ENCODE measurements around the gene TSPYL6. TPM values are rescaled to one million over a fixed set of nuclear protein-coding genes. Genes with fewer than 3 reads are reported as not detected.

Gene TSPYL6
- total and polyA plus RNA-seq, 2 of the 8 experiments (the other 6 are each of a cell fraction or from before 2014, with no cell fraction given) = not detected

DNA sequence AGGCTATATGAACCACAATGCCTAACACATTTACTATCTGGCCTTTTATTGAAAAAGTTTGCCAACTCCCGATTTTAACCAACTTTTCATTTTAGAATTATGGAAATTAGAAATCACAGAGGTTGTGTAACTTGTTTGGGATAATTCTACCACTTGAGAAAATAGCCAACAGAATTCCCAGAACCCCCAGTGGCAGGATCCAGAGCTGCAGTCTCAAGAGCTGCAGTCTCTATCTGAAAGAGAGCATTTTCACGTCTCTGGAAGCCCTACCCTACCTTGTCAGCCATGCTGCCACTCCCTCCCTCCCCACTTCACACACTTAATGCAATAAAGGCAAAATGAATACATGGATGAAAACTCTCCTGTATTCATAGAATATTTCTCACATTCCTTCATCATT, 23.4 kb upstream of the TSPYL6 start:
- Histone ChIP-seq H3K23ac (ENCODE audit: insufficient read length) (no peak overlapping the region), H3K23me2 (ENCODE audit: low read depth, low read length) (no peaks in the 10 kb centered on the region), H3K27me3 (replicated peaks in 1 of 4; ENCODE audit: control insufficient read depth in 3 of 4, extremely low read depth in 1 of 4, insufficient read depth in 3 of 4, low read length in 3 of 4) (no peaks in the 10 kb centered on the region), H2AFZ (ENCODE audit: low read length) (no peak overlapping the region), H3K36me3 (ENCODE audit: control insufficient read depth in 2 of 4, insufficient read depth in 4 of 4, low read length in 3 of 4) (no peaks in the 10 kb centered on the region), H4K8ac (ENCODE audit: extremely low read depth, insufficient read depth, low read length) (no peak overlapping the region), H3K56ac (replicated peaks; ENCODE audit: insufficient read length, low read depth, low read length) (no peak overlapping the region), H2BK5ac (ENCODE audit: low read depth, low read length) (no peak overlapping the region), H3K18ac (ENCODE audit: extremely low read depth, low read length) (no peak overlapping the region), H3K4ac (replicated peaks; ENCODE audit: insufficient read length, low read depth, low read length) (no peak overlapping the region), H4K91ac (replicated peaks; ENCODE audit: insufficient read length, low read length) (no peak overlapping the region), H3K4me2 (ENCODE audit: insufficient read depth in 1 of 2, low read depth in 2 of 2, low read length in 2 of 2) (no peak overlapping the region), H2BK120ac (replicated peaks; ENCODE audit: low read depth, low read length) (no peak overlapping the region), H3K9me3 (ENCODE audit: insufficient read depth in 2 of 2, low read depth in 1 of 2, low read length in 1 of 2) (no peaks in the 10 kb centered on the region), H3K9ac (replicated peaks in 1 of 4; ENCODE audit: extremely low read depth in 1 of 4, low read depth in 3 of 4, low read length in 3 of 4) (no peak overlapping the region), H2BK15ac (ENCODE audit: low read length) (no peak overlapping the region), H2BK12ac (ENCODE audit: low read depth, low read length) (no peak overlapping the region), H3K4me3 (ENCODE audit: extremely low read depth in 1 of 4, insufficient read depth in 2 of 4, low read depth in 3 of 4, low read length in 4 of 4) (no peak overlapping the region), H3K27ac (ENCODE audit: low read depth, low read length) (no peak overlapping the region), H4K5ac (ENCODE audit: insufficient read length, low read depth, low read length) (no peak overlapping the region), H3K79me1 (ENCODE audit: low read depth, low read length) (no peaks in the 10 kb centered on the region), H3K14ac (ENCODE audit: insufficient read length) (no peak overlapping the region), H3K4me1 (replicated peaks in 1 of 4; ENCODE audit: control insufficient read depth in 3 of 4, insufficient read depth in 4 of 4, low read length in 3 of 4) (no peaks in the 10 kb centered on the region), H3K79me2 (ENCODE audit: control insufficient read depth in 1 of 2, insufficient read depth in 2 of 2, low read length in 2 of 2) (no peaks in the 10 kb centered on the region), H2AK5ac (ENCODE audit: low read depth, low read length) (no peak overlapping the region), H2BK20ac (ENCODE audit: low read length) (no peak overlapping the region), H4K20me1 (replicated peaks in 1 of 2; ENCODE audit: control insufficient read depth in 1 of 2, insufficient read depth in 2 of 2, low read length in 2 of 2) (no peaks in the 10 kb centered on the region)
- FAIRE-seq (no peak), DNase-seq (ENCODE audit: low read depth in 1 of 2, low spot score in 2 of 2) (no peak)
- TF ChIP-seq, protein P1, sequence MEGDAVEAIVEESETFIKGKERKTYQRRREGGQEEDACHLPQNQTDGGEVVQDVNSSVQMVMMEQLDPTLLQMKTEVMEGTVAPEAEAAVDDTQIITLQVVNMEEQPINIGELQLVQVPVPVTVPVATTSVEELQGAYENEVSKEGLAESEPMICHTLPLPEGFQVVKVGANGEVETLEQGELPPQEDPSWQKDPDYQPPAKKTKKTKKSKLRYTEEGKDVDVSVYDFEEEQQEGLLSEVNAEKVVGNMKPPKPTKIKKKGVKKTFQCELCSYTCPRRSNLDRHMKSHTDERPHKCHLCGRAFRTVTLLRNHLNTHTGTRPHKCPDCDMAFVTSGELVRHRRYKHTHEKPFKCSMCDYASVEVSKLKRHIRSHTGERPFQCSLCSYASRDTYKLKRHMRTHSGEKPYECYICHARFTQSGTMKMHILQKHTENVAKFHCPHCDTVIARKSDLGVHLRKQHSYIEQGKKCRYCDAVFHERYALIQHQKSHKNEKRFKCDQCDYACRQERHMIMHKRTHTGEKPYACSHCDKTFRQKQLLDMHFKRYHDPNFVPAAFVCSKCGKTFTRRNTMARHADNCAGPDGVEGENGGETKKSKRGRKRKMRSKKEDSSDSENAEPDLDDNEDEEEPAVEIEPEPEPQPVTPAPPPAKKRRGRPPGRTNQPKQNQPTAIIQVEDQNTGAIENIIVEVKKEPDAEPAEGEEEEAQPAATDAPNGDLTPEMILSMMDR (IDR thresholded peaks at IDR 0.05; ENCODE audit: control extremely low read depth in 1 of 3, insufficient read depth in 1 of 3, low read depth in 1 of 3, low read length in 3 of 3) = peak in 2 of 3 experiments; percentile 30 to 53; a peak in 2 of 4 replicates
- TF ChIP-seq RAD21 (IDR thresholded peaks at IDR 0.05 in 1 of 2, conservative IDR thresholded peaks at IDR 0.05 in 1 of 2; ENCODE audit: low read depth in 2 of 2, low read length in 2 of 2) (peak; percentile 9 to 25; a peak in 1 of 4 replicates), TEAD4 (IDR thresholded peaks at IDR 0.05; ENCODE audit: low read depth, low read length) (no peak)
- POLR2A ChIA-PET (ENCODE audit: partially characterized antibody) = no interaction called here
- WGBS, 2 experiments (ENCODE audit: extremely low coverage in 1 of 2, insufficient coverage in 1 of 2, insufficient read length in 1 of 2, insufficient replicate concordance in 2 of 2, low coverage in 1 of 2, low lambda C conversion rate in 2 of 2, missing lambda C conversion rate in 1 of 2) = 80% methylated on average over 2 of the region's 2 CpGs; no CpG with 5 or more reads in 1 of the 2 experiments
- CTCF ChIA-PET (ENCODE audit: partially characterized antibody) = interaction anchor here (0.6 to 2.1 kb wide), 21 partner anchors 9 to 181 kb away, joined by 3 to 15 read pairs (median 4); no protein-coding TSS in a partner anchor

Measured in H1 (cell line).